Heart left ventricle (tissue), 16 donors: ENCODE results near the gene BCKDHA. TPM values are rescaled to one million over a fixed set of nuclear protein-coding genes. Genes with fewer than 3 reads are reported as not detected.

Experiments used
- ATAC-seq, 4 donors: fragments of 200-7000 bp; cut with Tn5 transposase; one replicate each; pipeline ENCODE4 v1.9.1; 2020 to 2022; ENCODE audit warnings: moderate library complexity in 4 of 4, mild to moderate bottlenecking in 3 of 4, moderate number of reproducible peaks in 1 of 4
- DNase-seq, 5 donors: peaks; one replicate each; pipeline ENCODE4 v3.0.0-alpha.2; 2020
- H3K27ac ChIP-seq, 12 donors: fragments of 200-600 bp; sonication (generic) in 4 of 12; one replicate each; pipeline versions ENCODE4 v1.5.0 to v1.8.0; 2016 to 2022; ENCODE audit warnings: mild to moderate bottlenecking in 2 of 12
- H3K27me3 ChIP-seq, 9 donors: fragments of 200-600 bp; sonication (generic) in 2 of 9; one replicate each; pipeline versions ENCODE4 v1.5.1 to v1.8.0; 2016 to 2022; ENCODE audit warnings: mild to moderate bottlenecking in 3 of 9
- H3K36me3 ChIP-seq, 9 donors: fragments of 200-600 bp; sonication (generic) in 2 of 9; one replicate each; pipeline versions ENCODE4 v1.5.0 to v1.8.0; 2018 to 2022; ENCODE audit warnings: mild to moderate bottlenecking in 2 of 9
- H3K4me1 ChIP-seq, 12 donors: fragments of 200-600 bp; sonication (generic) in 4 of 12; one replicate each; pipeline versions ENCODE4 v1.5.0 to v1.8.0; 2016 to 2022; ENCODE audit warnings: mild to moderate bottlenecking in 3 of 12
- H3K4me3 ChIP-seq, 12 donors: fragments of 200-600 bp; sonication (generic) in 4 of 12; one replicate each; pipeline versions ENCODE4 v1.5.0 to v1.8.0; 2017 to 2022; ENCODE audit warnings: mild to moderate bottlenecking in 9 of 12, moderate library complexity in 4 of 12
- H3K9me3 ChIP-seq, 12 donors: fragments of 200-600 bp; sonication (generic) in 4 of 12; one replicate each; pipeline versions ENCODE4 v1.5.0 to v1.8.0; 2016 to 2022; ENCODE audit warnings: mild to moderate bottlenecking in 1 of 12
- POLR2A ChIP-seq, 2 donors: fragments of 450-650 bp; IDR thresholded peaks; one replicate each; pipeline ENCODE4 v1.6.1; 2017; ENCODE audit warnings: antibody characterized with exemption in 2 of 2, mild to moderate bottlenecking in 2 of 2, moderate library complexity in 2 of 2
- WGBS, 4 donors: extraction: QIAGEN DNeasy Blood & Tissue Kit in 2 of 4; methylation state at CpG; one replicate each; pipeline versions ENCODE4 v1.1.5 to v1.1.7; 2013 to 2018; 5-methylcytosine and 5-hydroxymethylcytosine counted together
- intact Hi-C, 10 donors: fragments of 100-400 bp; cut with DNase I; formaldehyde crosslinking; loops; one replicate each; pipeline versions ENCODE4 v1.11.1 to v1.14.2; 2022
- long read RNA-seq, 3 donors: library from polyadenylated mRNA; unstranded; transcript quantifications; one replicate each; pipeline ENCODE4 v2.0.0, GENCODE V29; 2020 to 2021
- polyA plus RNA-seq, 2 donors: library from polyadenylated mRNA; stranded (reverse); fragments of 200-250 nt; gene quantifications; one replicate each; pipeline ENCODE4 v1.2.3, GENCODE V29; 2013
- total RNA-seq, 9 donors: library from RNA; depleted of rRNA in 2 of 9; stranded (reverse); fragments of >200 nt in 2 of 9; fragmentation: NEBNext Ultra II Directional in 3 of 9; extraction: Animal tissue kit (Norgen Biotek cat#: 25700) in 3 of 9; gene quantifications; one replicate each; pipeline versions ENCODE4 v1.1.0 to v1.2.4, GENCODE V29; 2016 to 2023
- TF ChIP-seq, protein P1 (sequence below), 12 donors: fragments of 200-600 bp; sonication (generic) in 4 of 12; IDR thresholded peaks; one replicate each; pipeline versions ENCODE4 v1.5.0 to v1.8.0; 2018 to 2022; ENCODE audit warnings: antibody characterized with exemption in 12 of 12, mild to moderate bottlenecking in 5 of 12
- donor health status: ischemic (EF 13 %, LVEDD 7.1; RV severe dilation, severe dysfunction).
- donor health status: healthy with polysubstance abuse.
- donor health status: DM: no; HTN: yes; CAD: no.
- donor health status: DM: no; HTN: no; CAD: no.
- donor health status: ischemic (EF 25% LVEDD 6.9; RV normal size, moderate dysfunction).
- donor health status: ischemic (EF 25% LVEDD 5.7; RV mildly dilated, moderate dysfunction).
- donor health status: healthy.
- donor health status: DM: yes; HTN: yes; CAD: no.
- donor health status: ischemic (EF 35%, LVEDD 5.7; RV mildly dilated, moderate dysfunction).
- donor health status: nonischemic (EF 11% LVEDD 7.7; RV severe dilation, severe dysfunction).
- donor health status: DM: yes; HTN: yes; CAD: no.
- donor health status: PGD.
- donor health status: ischemic (EF 29% LVEDD 5.4; RV normal size, mild dysfunction).
- donor health status: nonischemic (EF 23%, LVEDD 6.1; RV moderate dilation, normal function).

BCKDHA gene
- total RNA-seq (100 to 1,000 TPM in 2 of 9 donors, 10 to 100 TPM in 7; 32.0 to 149 (median 39.2) TPM), polyA plus RNA-seq (10 to 100 TPM; 39.1 to 74.4 TPM)
- long read RNA-seq, donor 1, transcript BCKDHA-201 (9 exons, 2,103 nt), result major isoform, 76 of 104 reads
- long read RNA-seq, donor 1, partial matches to known transcripts, result 14 of 104 reads
- long read RNA-seq, donor 1, other reads (novel, unspliced or antisense), result 14 of 104 reads
- long read RNA-seq, donor 2, transcript BCKDHA-201 (9 exons, 2,103 nt), result major isoform, 331 of 405 reads
- long read RNA-seq, donor 2, partial matches to known transcripts, result 19 of 405 reads
- long read RNA-seq, donor 2, other reads (novel, unspliced or antisense), result 55 of 405 reads
- long read RNA-seq, donor 3, transcript BCKDHA-201 (9 exons, 2,103 nt), result major isoform, 44 of 72 reads
- long read RNA-seq, donor 3, partial matches to known transcripts, result 20 of 72 reads
- long read RNA-seq, donor 3, other reads (novel, unspliced or antisense), result 8 of 72 reads

DNA sequence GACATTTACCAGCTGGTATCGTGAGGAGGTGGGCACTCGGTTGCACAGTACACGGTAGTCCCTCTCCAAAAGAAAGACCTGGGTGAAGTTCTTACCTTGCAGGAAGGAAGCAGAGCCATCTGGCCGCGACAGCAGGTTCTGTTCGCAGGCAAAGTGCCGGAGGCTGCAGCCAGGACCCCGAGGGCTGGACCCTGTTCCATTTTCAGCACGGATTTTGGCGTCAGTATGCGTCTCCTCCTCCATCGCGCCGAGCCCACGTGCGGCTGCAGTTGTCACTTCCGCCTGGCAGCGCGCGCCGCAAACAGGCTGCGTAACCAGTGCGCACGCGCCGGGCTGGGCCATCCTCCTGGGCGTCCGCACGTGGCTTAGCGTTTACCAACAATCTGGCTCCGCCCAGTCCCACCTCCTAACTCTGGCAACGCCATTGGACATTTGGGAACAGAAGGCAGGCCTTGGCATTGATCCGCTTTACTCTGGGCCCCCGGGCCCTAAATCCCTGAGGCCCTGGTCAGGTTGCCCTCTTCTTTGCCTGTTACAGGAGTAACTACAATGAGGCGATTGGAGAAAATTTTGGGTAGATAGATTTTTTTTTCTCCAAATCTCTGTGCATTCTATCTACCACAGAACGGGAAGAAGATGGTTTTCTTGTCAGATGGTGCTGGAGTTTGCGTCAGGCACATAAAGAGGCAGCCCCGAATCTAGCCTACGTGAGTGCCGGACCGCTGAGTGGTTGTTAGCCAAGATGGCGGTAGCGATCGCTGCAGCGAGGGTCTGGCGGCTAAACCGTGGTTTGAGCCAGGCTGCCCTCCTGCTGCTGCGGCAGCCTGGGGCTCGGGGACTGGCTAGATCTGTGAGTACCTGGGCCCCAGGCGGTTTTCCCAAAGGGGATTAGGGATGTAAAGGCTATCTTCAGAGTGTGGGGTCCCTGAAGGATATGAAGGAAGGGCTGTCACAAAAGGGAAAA, at the start of gene BCKDHA, which contains the start of gene EXOSC5:
Gene BCKDHA (plus strand): TSS at position 733 of the 964 bp plus-strand sequence. CDS start 10 bp downstream, at position 743.
Gene EXOSC5 (minus strand): TSS at position 274 of the 964 bp plus-strand sequence. CDS start 31 bp downstream, at position 243.
- Histone ChIP-seq H3K27me3 (no peaks in the 10 kb centered on the region), H3K4me3 (peak within 1 kb of the TSS; percentile 61 to 99 (median 90)), H3K9me3 (no peaks in the 10 kb centered on the region), H3K36me3 (peaks cover 0 to 7% (median 0%) of the 10 kb centered on the region in 9 donors), H3K4me1 (peaks cover 4 to 47% (median 33%) of the 10 kb centered on the region in 12 donors), H3K27ac (peak within 1 kb of the TSS; percentile 83 to 98 (median 91))
- ATAC-seq (peak; percentile 98 to 99 (median 98)), DNase-seq (peak; percentile 99 to 100 (median 99))
- TF ChIP-seq, protein P1, sequence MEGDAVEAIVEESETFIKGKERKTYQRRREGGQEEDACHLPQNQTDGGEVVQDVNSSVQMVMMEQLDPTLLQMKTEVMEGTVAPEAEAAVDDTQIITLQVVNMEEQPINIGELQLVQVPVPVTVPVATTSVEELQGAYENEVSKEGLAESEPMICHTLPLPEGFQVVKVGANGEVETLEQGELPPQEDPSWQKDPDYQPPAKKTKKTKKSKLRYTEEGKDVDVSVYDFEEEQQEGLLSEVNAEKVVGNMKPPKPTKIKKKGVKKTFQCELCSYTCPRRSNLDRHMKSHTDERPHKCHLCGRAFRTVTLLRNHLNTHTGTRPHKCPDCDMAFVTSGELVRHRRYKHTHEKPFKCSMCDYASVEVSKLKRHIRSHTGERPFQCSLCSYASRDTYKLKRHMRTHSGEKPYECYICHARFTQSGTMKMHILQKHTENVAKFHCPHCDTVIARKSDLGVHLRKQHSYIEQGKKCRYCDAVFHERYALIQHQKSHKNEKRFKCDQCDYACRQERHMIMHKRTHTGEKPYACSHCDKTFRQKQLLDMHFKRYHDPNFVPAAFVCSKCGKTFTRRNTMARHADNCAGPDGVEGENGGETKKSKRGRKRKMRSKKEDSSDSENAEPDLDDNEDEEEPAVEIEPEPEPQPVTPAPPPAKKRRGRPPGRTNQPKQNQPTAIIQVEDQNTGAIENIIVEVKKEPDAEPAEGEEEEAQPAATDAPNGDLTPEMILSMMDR (IDR thresholded peaks at IDR 0.05), result peak in 1 of 12 donors; percentile 8
- peak in 1 of 2 donors; percentile 29 for TF ChIP-seq POLR2A (IDR thresholded peaks at IDR 0.05)
- intact Hi-C loops, result loop anchor here in 8 of 10 donors (1.0 to 5.0 kb wide), 5 partner anchors 33 to 45 kb away; partner anchors contain the start of genes DMAC2 (in 6 of the 8), B9D2 (in 1 of the 8) and ERICH4 (in 1 of the 8)
- 0 to 1% (median 0%) methylated on average over 49 to 50 of the region's 50 CpGs for WGBS, 4 donors

DNA sequence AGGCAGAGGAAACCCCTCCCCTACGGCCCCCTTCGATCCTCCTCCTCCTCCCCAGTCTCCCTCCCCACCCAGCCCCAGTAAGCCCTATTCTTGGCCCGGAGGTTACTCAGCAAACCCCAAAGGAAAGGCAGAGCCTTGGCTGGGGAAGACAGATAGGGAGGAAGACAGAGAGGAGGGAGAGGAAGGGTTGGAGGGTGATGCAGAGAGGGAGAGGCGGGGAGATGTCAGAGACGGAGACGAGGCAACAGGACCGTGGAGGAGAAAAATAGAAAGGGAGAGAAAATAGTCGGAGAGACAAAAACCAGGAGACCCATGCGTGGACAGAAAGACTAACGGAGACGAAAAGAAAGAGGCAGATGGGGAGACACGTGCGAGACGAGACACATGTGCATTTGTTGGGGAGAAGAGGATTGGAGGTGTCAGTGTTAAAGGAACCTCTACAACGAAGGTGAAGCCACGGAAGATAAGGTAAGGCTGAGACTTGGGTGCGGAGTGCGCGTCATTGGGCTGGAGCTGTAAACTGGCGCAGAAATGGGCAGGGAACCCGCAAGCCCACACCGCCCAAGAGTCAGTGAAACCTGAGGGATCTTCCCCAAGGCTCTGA, 46.8 kb upstream of the BCKDHA start:
- H3K27ac ChIP-seq, result peak overlapping the region; percentile 66 to 96 (median 88)
- H3K4me1 ChIP-seq, result peaks cover 0 to 56% (median 25%) of the 10 kb centered on the region in 12 donors
- TF ChIP-seq, protein P1 (IDR thresholded peaks at IDR 0.05), result no peak
- TF ChIP-seq POLR2A (IDR thresholded peaks at IDR 0.05), result no peak
- WGBS, 4 donors, result 12 to 19% (median 16%) methylated on average over 22 of the region's 22 CpGs
- ATAC-seq (peak in 2 of 4 donors; percentile 9 to 10), DNase-seq (peak in 2 of 5 donors; percentile 35 to 41)
- H3K4me3 ChIP-seq, result peak overlapping the region; percentile 52 to 98 (median 74)
- no peaks in the 10 kb centered on the region for H3K27me3 ChIP-seq
- H3K9me3 ChIP-seq, result no peaks in the 10 kb centered on the region
- H3K36me3 ChIP-seq, result peaks cover 0 to 27% (median 18%) of the 10 kb centered on the region in 9 donors
- intact Hi-C loops, result loop anchor here in 5 of 10 donors (2.0 to 5.0 kb wide), 4 partner anchors 24 to 89 kb away; partner anchors contain the start of genes CCDC97 (in 3 of the 5) and HNRNPUL1 (in 1 of the 5)

DNA sequence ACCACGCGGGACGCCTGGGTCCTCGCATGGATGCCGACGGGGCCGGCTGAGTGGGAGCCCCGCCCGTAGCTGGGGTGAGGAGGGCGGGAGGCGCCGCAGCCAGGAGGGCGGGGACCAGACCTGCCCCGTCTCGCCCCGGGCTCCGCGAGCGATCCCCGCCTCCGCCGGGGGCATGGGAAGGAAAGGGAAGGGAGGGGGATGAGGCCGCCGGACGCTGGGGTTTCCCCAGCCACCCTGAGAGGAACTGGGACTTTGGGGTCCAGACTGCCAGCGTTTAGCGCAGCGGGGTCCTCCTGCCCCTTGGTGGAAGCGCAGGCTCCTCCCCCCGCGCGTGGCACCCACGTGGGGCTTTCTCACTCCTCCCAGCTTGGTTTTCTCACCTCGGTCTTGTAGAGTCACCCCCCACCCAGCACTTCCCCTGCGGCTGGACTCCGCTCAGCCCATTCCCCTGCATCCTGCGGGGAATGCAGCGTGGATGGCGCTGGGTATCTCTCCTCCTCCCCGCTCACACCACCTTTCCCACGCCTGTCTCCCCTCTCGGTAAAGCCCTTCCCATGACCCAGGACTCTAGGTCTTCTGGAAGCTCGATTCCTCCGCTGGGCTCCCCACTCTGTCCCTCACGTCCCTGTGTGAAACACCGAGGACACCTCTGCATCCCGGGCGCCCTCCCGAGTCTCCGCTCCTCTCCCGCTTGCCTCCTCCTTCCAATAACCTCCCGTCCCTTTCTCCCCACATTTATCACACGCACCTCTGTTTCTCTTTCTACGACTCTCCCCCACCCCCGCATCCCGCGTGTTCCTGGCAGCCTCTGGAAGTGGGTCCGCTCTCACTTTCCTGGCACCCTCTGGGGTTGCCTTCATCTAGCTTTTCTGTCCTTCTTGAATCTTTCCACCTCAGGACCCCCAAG, 46.0 kb upstream of the BCKDHA start:
- Histone ChIP-seq H3K4me1 (peaks cover 0 to 57% (median 25%) of the 10 kb centered on the region in 12 donors), H3K4me3 (peak overlapping the region; percentile 52 to 98 (median 74)), H3K36me3 (peaks cover 0 to 20% (median 13%) of the 10 kb centered on the region in 9 donors), H3K9me3 (no peaks in the 10 kb centered on the region), H3K27me3 (no peaks in the 10 kb centered on the region), H3K27ac (peak overlapping the region; percentile 66 to 96 (median 90))
- DNase-seq, result peak; percentile 74 to 87 (median 78)
- 0 to 1% (median 0%) methylated on average over 25 to 58 of the region's 58 CpGs for WGBS, 4 donors
- no peak for TF ChIP-seq POLR2A (IDR thresholded peaks at IDR 0.05)
- TF ChIP-seq, protein P1 (IDR thresholded peaks at IDR 0.05), result no peak
- ATAC-seq, result peak; percentile 38 to 71 (median 65)
- intact Hi-C loops, result loop anchor here in 6 of 10 donors (2.0 to 5.0 kb wide), 6 partner anchors 25 to 145 kb away; partner anchors contain the start of genes CCDC97 (in 3 of the 6) and HNRNPUL1 (in 1 of the 6)
